ENCODE measurements around the gene SCIMP.

- TF ChIP-seq ZNF668 (CRISPR knock-in tag; IDR thresholded peaks at IDR 0.05) (no peak), SMAD4 (CRISPR knock-in tag; conservative IDR thresholded peaks at IDR 0.05) (no peak), CTCF (IDR thresholded peaks at IDR 0.05 in 2 of 3, conservative IDR thresholded peaks at IDR 0.05 in 1 of 3; ENCODE audit: insufficient read depth in 2 of 3, low read depth in 1 of 3, low read length in 3 of 3) (0 out of 6 replicates have a peak, but pooled peaks of 1 of the 3 experiments have one; percentile 17), BCOR (IDR thresholded peaks at IDR 0.05) (peak; percentile 46), ZFP1 (CRISPR knock-in tag; IDR thresholded peaks at IDR 0.05) (no peak), POLR2AphosphoS2 (IDR thresholded peaks at IDR 0.05; ENCODE audit: low read length) (no peak), RB1 (IDR thresholded peaks at IDR 0.05; ENCODE audit: low read depth) (no peak; the same call in 1 of the 2 replicates), MAFK (IDR thresholded peaks at IDR 0.05; ENCODE audit: low read length) (no peak), TBP (optimal IDR thresholded peaks at IDR 0.05; ENCODE audit: low read depth, low read length) (peak; percentile 74), STAT6 (CRISPR knock-in tag; IDR thresholded peaks at IDR 0.05) (no peak), LEF1 (IDR thresholded peaks at IDR 0.05) (no peak), PRMT5 (CRISPR knock-in tag; IDR thresholded peaks at IDR 0.05) (no peak)
These were observed 47.4 kb upstream of the SCIMP start, which contains the start of gene RABEP1 for GRCh38 chr17:5281814-5282641.
